ENCODE measurements around the gene TAS2R16.

GRCh38 chr7:123030631-123031030 lies 35.1 kb upstream of the TAS2R16 start:
- TF ChIP-seq POLR2AphosphoS5 (IDR thresholded peaks at IDR 0.05; ENCODE audit: insufficient read depth, low read depth, low read length) = no peak
- TF ChIP-seq CTCF (IDR thresholded peaks at IDR 0.05; ENCODE audit: extremely low read depth in 1 of 2, insufficient read depth in 1 of 2, low read depth in 1 of 2, low read length in 2 of 2) = no peak
